ENCODE data around the gene ENOX1.

GRCh38 chr13:43293008-43293407 is 493.8 kb downstream of the ENOX1 start:
- TF ChIP-seq POLR2A (IDR thresholded peaks at IDR 0.05) (no peak), CTCF (IDR thresholded peaks at IDR 0.05) (no peak)
